SH-SY5Y (cell line): Measurements from ENCODE around the gene PDCD5.

Experiments used
- GATA2 ChIP-seq: IDR thresholded peaks from 2 replicates; pipeline ENCODE4 v1.6.1; 2011; ENCODE audit warnings: mild to moderate bottlenecking, low read depth, low read length
- GATA3 ChIP-seq: IDR thresholded peaks from 2 replicates; pipeline ENCODE4 v1.6.1; 2011; ENCODE audit warnings: low read depth, mild to moderate bottlenecking, low read length, moderate library complexity

- TF ChIP-seq GATA2, result no peak
- no peak for TF ChIP-seq GATA3
Observed at GRCh38 chr19:32622002-32622401, 41.0 kb downstream of the PDCD5 start.
